ENCODE results near the gene RPL14. TPM values are rescaled to one million over a fixed set of nuclear protein-coding genes. Genes with fewer than 3 reads are reported as not detected.

The RPL14 gene
- total RNA-seq = 1,099 TPM
- long read RNA-seq, full-length matches to known transcripts = 293 of 304 reads
- long read RNA-seq, partial matches to known transcripts = 5 of 304 reads
- long read RNA-seq, other reads (novel, unspliced or antisense) = 6 of 304 reads

DNA sequence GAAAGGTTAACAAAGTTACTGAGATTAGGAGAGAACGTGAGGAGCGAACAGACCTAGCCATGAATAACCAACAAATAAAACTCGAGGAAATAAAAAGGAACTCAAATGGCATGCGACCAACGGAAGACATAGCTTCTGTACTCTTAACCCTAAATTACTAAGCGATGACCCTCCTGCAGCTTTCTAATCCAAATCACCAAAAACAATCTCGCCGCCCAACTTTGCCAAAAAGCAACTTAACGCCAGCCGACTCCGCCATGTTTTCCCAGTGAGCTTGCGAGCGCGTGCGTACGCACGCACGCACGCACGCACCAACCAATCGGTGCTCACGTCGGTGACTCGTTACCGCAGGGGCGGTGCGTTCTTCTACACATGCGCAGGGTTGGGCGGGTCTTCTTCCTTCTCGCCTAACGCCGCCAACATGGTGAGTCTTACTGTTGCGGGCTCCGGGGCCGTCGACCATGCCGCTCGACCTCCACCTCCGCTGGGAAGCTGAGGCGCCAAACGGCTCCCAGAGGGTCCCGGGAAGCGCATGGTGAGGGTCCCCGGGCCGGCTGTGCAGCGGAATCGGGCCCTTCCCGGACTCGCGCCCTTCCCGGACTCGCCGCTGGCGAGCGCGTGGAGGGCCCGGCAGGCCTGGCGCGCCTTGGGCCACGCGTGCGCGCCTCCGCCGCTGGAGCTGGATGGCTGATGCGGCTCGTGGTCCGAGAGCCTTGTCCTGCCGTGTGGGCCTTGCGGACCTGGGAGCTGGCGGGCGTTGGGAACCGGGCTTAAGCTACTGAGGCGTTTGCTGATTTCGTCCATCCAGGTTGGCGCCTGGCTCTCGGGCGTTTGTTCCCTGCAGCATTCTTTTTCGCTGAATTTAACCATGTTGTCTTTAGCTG lies at the start of gene RPL14:
Gene RPL14, plus strand, starts transcription at position 400 of the 884 bp plus-strand sequence. Its CDS starts 133 bp downstream, at position 533.
- ATAC-seq (peak; percentile 89), DNase-seq (peak; percentile 97)
- intact Hi-C loops (cut with micrococcal nuclease) = no loop called here

- no peak for ATAC-seq
- intact Hi-C loops (cut with micrococcal nuclease) = no loop called here
- no peak for DNase-seq
Measured at GRCh38 chr3:40407611-40408010, 49.5 kb upstream of the RPL14 start.

DNA sequence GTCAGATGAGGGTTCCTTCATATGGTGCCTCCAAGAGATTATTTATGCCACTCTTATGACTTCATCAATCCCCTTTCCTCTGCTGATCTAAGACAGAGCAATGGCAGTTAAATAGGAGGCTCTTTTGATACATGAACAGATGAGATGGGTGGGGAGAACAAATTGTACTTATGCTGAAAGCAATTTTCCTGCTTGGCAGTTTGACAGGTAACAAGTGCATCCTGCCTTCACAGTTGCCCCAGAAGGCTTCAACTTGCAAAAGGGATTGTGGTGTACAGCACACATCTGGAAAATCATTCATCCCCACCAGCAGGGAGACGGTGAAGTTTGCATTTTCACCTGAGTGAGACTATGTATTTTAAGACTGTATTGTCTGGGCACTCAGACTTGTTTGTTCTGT lies 42.9 kb upstream of the RPL14 start:
- DNase-seq = no peak
- intact Hi-C loops (cut with micrococcal nuclease) = no loop called here
- ATAC-seq = peak; percentile 43

- ATAC-seq = no peak
- no peak for DNase-seq
- intact Hi-C loops (cut with micrococcal nuclease) = no loop called here
Measured at GRCh38 chr3:40417845-40418543, 39.1 kb upstream of the RPL14 start.

GRCh38 chr3:40422861-40423260 lies 34.3 kb upstream of the RPL14 start:
- ATAC-seq = no peak
- intact Hi-C loops (cut with micrococcal nuclease) = no loop called here
- DNase-seq = no peak

GRCh38 chr3:40427045-40427669 lies 30.0 kb upstream of the RPL14 start:
- no peak for ATAC-seq
- no peak for DNase-seq
- intact Hi-C loops (cut with micrococcal nuclease) = no loop called here

DNA sequence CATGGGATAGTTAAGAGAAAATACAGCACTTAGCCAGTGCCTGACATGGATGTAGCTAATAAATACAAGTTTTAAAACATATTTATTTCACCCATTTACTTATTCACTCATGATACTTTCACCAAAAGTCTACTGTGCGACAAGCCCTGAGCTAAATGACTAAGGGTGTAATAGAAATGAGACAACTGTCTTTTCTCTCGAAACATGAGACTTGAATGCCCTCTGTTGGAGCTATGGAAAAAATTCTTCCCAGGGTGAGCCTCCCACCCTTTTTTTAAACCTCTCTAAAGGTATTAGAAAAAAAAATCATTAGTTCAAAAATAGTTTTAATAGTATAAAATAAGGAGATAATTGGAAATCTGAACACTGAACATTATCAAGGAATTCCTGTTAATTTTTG lies 24.3 kb upstream of the RPL14 start:
- intact Hi-C loops (cut with micrococcal nuclease) = no loop called here
- no peak for ATAC-seq
- no peak for DNase-seq

- DNase-seq (no peak), ATAC-seq (no peak)
- intact Hi-C loops (cut with micrococcal nuclease) = no loop called here
Measured at GRCh38 chr3:40437889-40438288, 19.2 kb upstream of the RPL14 start.

DNA sequence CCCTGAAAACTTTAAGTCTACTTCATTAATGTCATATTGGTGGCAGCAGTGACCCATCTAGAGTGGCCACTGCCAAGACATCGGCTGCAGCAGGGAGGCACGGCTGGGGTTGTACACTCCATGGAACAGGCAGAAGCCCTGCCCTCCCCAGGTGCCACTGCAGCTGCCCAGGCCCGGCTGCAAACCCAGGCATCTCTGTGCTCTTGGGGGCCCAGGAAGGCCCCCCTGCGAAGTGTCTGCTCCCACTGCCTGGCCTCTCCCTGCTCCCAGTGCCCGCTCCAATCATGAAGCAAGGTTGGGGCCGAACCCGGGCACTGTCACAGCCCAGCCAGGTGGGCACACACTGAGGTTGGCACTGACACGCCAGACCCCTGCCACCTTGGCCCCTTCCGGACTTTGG lies 12.1 kb upstream of the RPL14 start:
- intact Hi-C loops (cut with micrococcal nuclease) = no loop called here
- ATAC-seq = no peak
- DNase-seq = no peak

DNA sequence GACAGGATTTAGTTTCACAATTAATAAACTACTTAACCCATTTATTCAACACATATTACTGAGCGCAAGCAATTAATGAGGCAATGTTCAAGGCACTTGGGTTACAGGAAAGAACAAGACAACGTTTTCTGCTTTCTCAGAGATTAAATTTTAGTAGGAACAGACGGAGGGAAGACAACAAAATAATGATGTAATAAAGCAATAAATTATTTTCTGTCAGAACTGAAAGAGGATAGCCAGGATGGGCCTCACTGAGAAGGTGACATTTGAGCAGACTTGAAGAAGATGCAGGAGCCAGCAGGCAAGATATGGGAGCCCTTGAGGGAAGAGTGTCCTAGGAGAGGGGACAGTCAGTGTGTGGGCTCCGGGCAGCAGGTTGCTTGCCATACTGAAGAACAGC lies 11.3 kb upstream of the RPL14 start:
- ATAC-seq (no peak), DNase-seq (no peak)
- intact Hi-C loops (cut with micrococcal nuclease) = no loop called here

GRCh38 chr3:40450438-40450837 lies 6.7 kb upstream of the RPL14 start:
- intact Hi-C loops (cut with micrococcal nuclease) = no loop called here
- DNase-seq (no peak), ATAC-seq (no peak)

- ATAC-seq = no peak
Measured at GRCh38 chr3:40451551-40451950, 5.6 kb upstream of the RPL14 start.

GRCh38 chr3:40452057-40452456 lies 5.1 kb upstream of the RPL14 start:
- ATAC-seq = no peak
- intact Hi-C loops (cut with micrococcal nuclease) = no loop called here
- DNase-seq = no peak

More at GRCh38 chr3:40451551-40451950, 5.6 kb upstream of the RPL14 start:
- DNase-seq = no peak
- intact Hi-C loops (cut with micrococcal nuclease) = no loop called here

GRCh38 chr3:40452562-40452875 lies 4.6 kb upstream of the RPL14 start:
- no peak for ATAC-seq
- no peak for DNase-seq
- intact Hi-C loops (cut with micrococcal nuclease) = no loop called here

- intact Hi-C loops (cut with micrococcal nuclease) = no loop called here
- ATAC-seq = peak; percentile 96
- DNase-seq = peak; percentile 98
Measured at GRCh38 chr3:40452876-40453730, 4.0 kb upstream of the RPL14 start.

DNA sequence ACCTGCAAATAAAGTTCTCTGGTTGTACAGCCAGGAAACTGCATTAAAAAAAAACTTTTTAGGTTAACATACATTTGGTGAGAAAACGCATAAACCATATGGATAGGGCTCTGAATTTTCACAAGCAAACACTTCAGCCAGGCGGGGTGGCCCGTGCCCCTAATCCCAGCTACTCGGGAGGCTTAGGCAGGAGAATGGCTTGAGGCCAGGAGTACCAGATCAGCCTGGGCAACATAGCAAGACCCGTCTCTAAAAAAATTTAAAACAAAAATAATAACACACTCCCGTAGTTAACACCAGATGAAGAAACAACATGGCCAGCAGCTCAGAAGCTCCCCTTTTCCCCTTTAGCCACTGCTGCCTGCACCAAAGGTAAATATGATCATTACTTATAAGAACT lies 3.2 kb upstream of the RPL14 start:
- intact Hi-C loops (cut with micrococcal nuclease) = no loop called here
- DNase-seq = no peak
- ATAC-seq = no peak

DNA sequence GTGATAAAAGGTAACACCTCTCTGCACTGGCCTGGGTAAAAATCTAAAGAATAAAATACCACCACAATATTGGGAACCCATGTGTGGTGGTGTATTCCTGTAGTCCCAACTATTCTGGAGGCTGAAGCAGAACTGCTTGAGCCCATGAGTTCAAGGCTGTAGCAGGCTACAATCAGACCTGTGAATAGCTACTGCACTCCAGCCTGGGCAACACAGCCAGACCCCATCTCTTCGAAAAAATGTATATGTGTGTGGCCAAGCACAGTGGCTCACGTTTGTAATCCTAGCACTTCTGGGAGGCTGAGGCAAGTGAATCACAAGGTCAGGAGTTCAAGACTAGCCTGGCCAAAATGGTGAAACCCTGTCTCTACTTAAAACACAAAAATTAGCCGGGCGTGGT lies 1.8 kb upstream of the RPL14 start:
- ATAC-seq (no peak), DNase-seq (no peak)
- intact Hi-C loops (cut with micrococcal nuclease) = no loop called here

DNA sequence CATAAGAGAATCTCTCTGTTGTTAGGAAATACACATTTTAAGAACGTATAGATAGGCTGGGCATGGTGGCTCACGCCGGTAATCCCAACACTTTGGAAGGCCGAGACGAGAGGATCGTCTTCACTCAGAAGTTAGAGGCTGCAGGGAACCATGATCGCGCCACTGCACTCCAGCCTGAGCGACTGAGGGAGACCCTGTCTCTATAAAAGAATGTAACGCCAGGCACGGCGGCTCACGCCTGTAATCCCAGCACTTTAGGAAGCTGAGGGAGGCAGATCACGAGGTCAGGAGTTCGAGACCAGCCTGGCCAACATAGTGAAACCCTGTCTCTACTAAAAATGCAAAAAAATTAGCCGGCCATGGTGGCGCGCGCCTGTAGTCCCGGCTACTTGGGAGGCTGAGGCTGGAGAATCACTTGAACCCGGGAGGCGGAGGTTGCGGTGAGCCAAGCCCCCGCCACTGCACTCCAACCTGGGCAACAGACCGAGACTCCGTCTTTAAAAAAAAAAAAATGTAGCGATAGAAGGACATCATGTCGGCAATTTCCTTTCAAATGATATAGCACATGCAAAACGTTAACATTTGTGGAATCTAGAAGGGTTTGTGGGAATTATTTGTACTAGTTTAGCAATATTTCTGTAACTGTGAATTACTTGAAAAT lies 730 bp upstream of the RPL14 start:
- DNase-seq (peak; percentile 31), ATAC-seq (no peak)
- intact Hi-C loops (cut with micrococcal nuclease) = no loop called here

DNA sequence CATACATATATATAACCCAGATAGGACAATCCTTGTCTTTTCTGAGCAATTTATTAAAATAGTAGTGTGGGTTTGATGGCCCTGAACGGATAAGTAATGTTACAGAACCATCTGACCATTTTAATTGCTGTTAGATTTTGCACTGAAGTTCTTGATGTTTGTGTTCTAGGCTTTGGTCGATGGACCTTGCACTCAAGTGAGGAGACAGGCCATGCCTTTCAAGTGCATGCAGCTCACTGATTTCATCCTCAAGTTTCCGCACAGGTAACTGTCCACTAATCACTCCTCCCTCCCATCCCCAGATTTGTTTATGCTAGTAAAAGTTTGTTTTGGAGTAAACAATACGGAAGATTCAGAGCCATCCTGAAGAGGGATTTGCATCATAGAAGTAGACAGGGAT lies 1.3 kb downstream of the RPL14 start:
- no peak for DNase-seq
- ATAC-seq = no peak
- intact Hi-C loops (cut with micrococcal nuclease) = no loop called here

Measured in left ventricle myocardium superior (tissue), 1 donor.